WTC11 (cell line): ENCODE measurements around the gene ZNF521. TPM values are rescaled to one million over a fixed set of nuclear protein-coding genes. Genes with fewer than 3 reads are reported as not detected.

Source experiments
- ATAC-seq: fragments of 200-7000 bp; cut with Tn5 transposase; 2 replicates; pipeline ENCODE4 v1.10.0; 2021; ENCODE audit warnings: mild to moderate bottlenecking, moderate library complexity
- CTCF ChIA-PET: fragments of 300-600 bp; sonication (Branson Sonifier 250); formaldehyde crosslinking; loops from one replicate; lab custom pipeline; 2021; ENCODE audit warnings: antibody characterized with exemption; lab: Charles Lee
- POLR2A ChIA-PET: fragments of 350-600 bp; sonication (Branson Sonifier 250); formaldehyde crosslinking; loops from one replicate; lab custom pipeline; 2021; ENCODE audit warnings: antibody characterized with exemption; lab: Charles Lee
- DNase-seq: peaks from one replicate; pipeline ENCODE4 v3.0.0; 2021; ENCODE audit warnings: low spot score
- H3K27ac Mint-ChIP-seq: 2 replicates; pipeline ENCODE4 v1.8.0; 2021; ENCODE audit warnings: mixed read lengths
- H3K27me3 Mint-ChIP-seq: 2 replicates; pipeline ENCODE4 v1.8.0; 2021; ENCODE audit warnings: low read depth, mild to moderate bottlenecking, moderate library complexity, mixed read lengths
- H3K36me3 Mint-ChIP-seq: 2 replicates; pipeline ENCODE4 v1.8.0; 2021; ENCODE audit warnings: mixed read lengths
- H3K4me1 Mint-ChIP-seq: 2 replicates; pipeline ENCODE4 v1.8.0; 2022; ENCODE audit warnings: mixed read lengths
- H3K4me3 Mint-ChIP-seq: 2 replicates; pipeline ENCODE4 v1.8.0; 2021; ENCODE audit warnings: mild to moderate bottlenecking, moderate library complexity, mixed read lengths
- H3K9me3 Mint-ChIP-seq: 2 replicates; pipeline ENCODE4 v1.8.0; 2021; ENCODE audit warnings: mixed read lengths
- ATF2 ChIP-seq: sonication (generic); formaldehyde crosslinking; IDR thresholded peaks from 2 replicates; pipeline ENCODE4 v1.8.1; 2022; ENCODE audit warnings: low read depth, missing genetic modification reagents, borderline replicate concordance
- ATF6 ChIP-seq: sonication (generic); formaldehyde crosslinking; IDR thresholded peaks from 2 replicates; pipeline ENCODE4 v1.8.1; 2023; ENCODE audit warnings: mild to moderate bottlenecking, missing genetic modification reagents
- CDX4 ChIP-seq: fragments of 250-450 bp; sonication (Bioruptor Pico); IDR thresholded peaks from 2 replicates; pipeline ENCODE4 v1.9.0; 2021; ENCODE audit warnings: moderate library complexity, mild to moderate bottlenecking, inconsistent platforms, borderline replicate concordance
- CREM ChIP-seq: sonication (generic); formaldehyde crosslinking; IDR thresholded peaks from 2 replicates; pipeline ENCODE4 v1.8.1; 2022; ENCODE audit warnings: mild to moderate bottlenecking, missing genetic modification reagents, moderate library complexity
- E2F1 ChIP-seq: sonication (generic); formaldehyde crosslinking; IDR thresholded peaks from 2 replicates; pipeline ENCODE4 v1.8.0; 2022; ENCODE audit warnings: mild to moderate bottlenecking, missing genetic modification reagents
- ERG ChIP-seq: fragments of 250-450 bp; sonication (Bioruptor Pico); IDR thresholded peaks from 2 replicates; pipeline ENCODE4 v1.8.0; 2021; ENCODE audit warnings: mild to moderate bottlenecking
- ETV6 ChIP-seq: sonication (generic); formaldehyde crosslinking; IDR thresholded peaks from 2 replicates; pipeline ENCODE4 v1.8.1; 2022; ENCODE audit warnings: mild to moderate bottlenecking, missing genetic modification reagents
- FOXJ3 ChIP-seq: sonication (generic); formaldehyde crosslinking; IDR thresholded peaks from 2 replicates; pipeline ENCODE4 v1.9.0; 2021; ENCODE audit warnings: missing genetic modification reagents, mild to moderate bottlenecking, borderline replicate concordance
- FOXP1 ChIP-seq: sonication (generic); formaldehyde crosslinking; IDR thresholded peaks from 2 replicates; pipeline ENCODE4 v1.8.0; 2022; ENCODE audit warnings: missing genetic modification reagents, mild to moderate bottlenecking, moderate library complexity, borderline replicate concordance
- GABPB1 ChIP-seq: sonication (generic); formaldehyde crosslinking; IDR thresholded peaks from 2 replicates; pipeline ENCODE4 v1.8.1; 2023; ENCODE audit warnings: mild to moderate bottlenecking, missing genetic modification reagents
- MLX ChIP-seq: sonication (generic); formaldehyde crosslinking; IDR thresholded peaks from 2 replicates; pipeline ENCODE4 v1.8.1; 2023; ENCODE audit warnings: mild to moderate bottlenecking, missing genetic modification reagents, moderate library complexity
- NFATC4 ChIP-seq: fragments of 250-450 bp; sonication (Bioruptor Pico); IDR thresholded peaks from 2 replicates; pipeline ENCODE4 v1.9.0; 2021; ENCODE audit warnings: mild to moderate bottlenecking
- NR1H2 ChIP-seq: sonication (generic); formaldehyde crosslinking; IDR thresholded peaks from 2 replicates; pipeline ENCODE4 v1.9.0; 2021; ENCODE audit warnings: mild to moderate bottlenecking, moderate library complexity, missing genetic modification reagents
- NR3C1 ChIP-seq: sonication (generic); formaldehyde crosslinking; conservative IDR thresholded peaks from 2 replicates; pipeline ENCODE4 v1.8.1; 2023; ENCODE audit warnings: low read depth, mild to moderate bottlenecking, missing genetic modification reagents
- PRRX2 ChIP-seq: fragments of 250-450 bp; sonication (Bioruptor Pico); IDR thresholded peaks from 2 replicates; pipeline ENCODE4 v1.8.0; 2021; ENCODE audit warnings: mild to moderate bottlenecking
- TEAD1 ChIP-seq: sonication (generic); formaldehyde crosslinking; IDR thresholded peaks from 2 replicates; pipeline ENCODE4 v1.8.0; 2022; ENCODE audit warnings: mild to moderate bottlenecking, missing genetic modification reagents
- TEAD4 ChIP-seq: sonication (generic); formaldehyde crosslinking; IDR thresholded peaks from 2 replicates; pipeline ENCODE4 v1.8.0; 2022; ENCODE audit warnings: mild to moderate bottlenecking, missing genetic modification reagents
- USF1 ChIP-seq: sonication (generic); formaldehyde crosslinking; IDR thresholded peaks from 2 replicates; pipeline ENCODE4 v1.8.0; 2022; ENCODE audit warnings: mild to moderate bottlenecking, missing genetic modification reagents
- ZBTB43 ChIP-seq: sonication (generic); formaldehyde crosslinking; IDR thresholded peaks from 2 replicates; pipeline ENCODE4 v1.8.1; 2023; ENCODE audit warnings: mild to moderate bottlenecking, missing genetic modification reagents
- ZNF138 ChIP-seq: sonication (generic); formaldehyde crosslinking; conservative IDR thresholded peaks from 2 replicates; pipeline ENCODE4 v1.8.1; 2022; ENCODE audit warnings: mild to moderate bottlenecking, moderate library complexity, missing genetic modification reagents
- total RNA-seq: library from RNA; stranded (reverse); gene quantifications from 3 replicates; pipeline ENCODE4 v1.2.3, GENCODE V29; 2021

ZNF521 gene
- total RNA-seq, 1 experiment from 2014 or later, result 15.3 TPM

GRCh38 chr18:25243257-25243656, 108.7 kb downstream of the ZNF521 start (continued):
- no peak for TF ChIP-seq CDX4
- TF ChIP-seq PRRX2 (CRISPR knock-in tag), result no peak
- no peak for TF ChIP-seq USF1
- TF ChIP-seq TEAD4 (CRISPR knock-in tag), result no peak
- TF ChIP-seq FOXP1 (CRISPR knock-in tag), result no peak
- TF ChIP-seq CREM (CRISPR knock-in tag), result no peak
- no peak for TF ChIP-seq ATF6 (CRISPR knock-in tag)
- no peak for TF ChIP-seq ATF2 (CRISPR knock-in tag)
- no peak for TF ChIP-seq NR1H2 (CRISPR knock-in tag)
- TF ChIP-seq, all 79 proteins: peak for 0

GRCh38 chr18:25240420-25240770, 111.6 kb downstream of the ZNF521 start:
- H3K27me3 Mint-ChIP-seq, result no peaks in the 10 kb centered on the region
- POLR2A ChIA-PET, result no interaction called here
- TF ChIP-seq TEAD1 (no peak), NFATC4 (CRISPR knock-in tag) (no peak), ETV6 (CRISPR knock-in tag) (no peak), NR3C1 (CRISPR knock-in tag) (no peak), ZNF138 (CRISPR knock-in tag) (no peak)
- TF ChIP-seq, all 79 proteins: peak for 0
- DNase-seq (no peak), ATAC-seq (no peak)
- CTCF ChIA-PET, result no interaction called here
- no peak overlapping the region for H3K27ac Mint-ChIP-seq
- no peaks in the 10 kb centered on the region for H3K36me3 Mint-ChIP-seq
- H3K9me3 Mint-ChIP-seq, result no peaks in the 10 kb centered on the region
- no peak overlapping the region for H3K4me3 Mint-ChIP-seq
- H3K4me1 Mint-ChIP-seq, result peaks cover 5% of the 10 kb centered on the region

- ATAC-seq (no peak), DNase-seq (no peak)
- Mint-ChIP-seq H3K27ac (no peak overlapping the region), H3K36me3 (no peaks in the 10 kb centered on the region), H3K4me1 (peaks cover 5% of the 10 kb centered on the region), H3K27me3 (no peaks in the 10 kb centered on the region), H3K4me3 (no peak overlapping the region), H3K9me3 (no peaks in the 10 kb centered on the region)
- POLR2A ChIA-PET, result interaction anchor here (0.6 kb wide), 1 partner anchor 307 kb away, joined by 3 read pairs; no protein-coding TSS in a partner anchor
- CTCF ChIA-PET, result interaction anchor here (0.9 kb wide), 1 partner anchor 10 kb away, joined by 3 read pairs; no protein-coding TSS in a partner anchor
- TF ChIP-seq GABPB1 (CRISPR knock-in tag) (no peak), USF1 (no peak), FOXJ3 (CRISPR knock-in tag) (no peak), ERG (no peak), E2F1 (no peak), MLX (CRISPR knock-in tag) (no peak), ZBTB43 (CRISPR knock-in tag) (no peak)
Observed at GRCh38 chr18:25239581-25240419, 112.2 kb downstream of the ZNF521 start.
